ENCODE measurements around the gene PRTN3. TPM values are rescaled to one million over a fixed set of nuclear protein-coding genes. Genes with fewer than 3 reads are reported as not detected.
A peak's percentile ranks its signal among the peaks of the same experiment; 100 is the strongest.

PRTN3 gene
- total and polyA plus RNA-seq, 4 donors: not detected

DNA sequence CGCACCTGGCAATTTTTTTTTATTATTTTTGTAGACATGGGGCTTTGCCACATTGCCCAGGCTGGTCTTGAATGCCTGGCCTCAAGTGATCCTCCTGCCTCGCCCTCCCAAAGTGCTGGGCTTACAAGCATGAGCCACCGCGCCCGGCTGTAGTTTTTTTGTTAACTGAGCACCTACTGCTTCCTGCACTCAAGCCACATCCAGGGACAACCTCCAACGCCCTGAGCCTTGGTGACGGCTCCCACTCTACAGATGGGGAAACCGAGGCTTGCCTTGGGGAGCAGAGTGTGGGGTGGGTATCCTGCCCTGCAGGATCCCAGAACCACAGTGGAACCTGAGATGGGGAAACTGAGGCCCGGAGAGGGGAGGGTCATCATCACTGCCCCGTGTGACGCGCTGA lies 14.3 kb downstream of the PRTN3 start:
- Histone ChIP-seq H3K27ac (ENCODE audit: low read depth in 1 of 2, low read length in 2 of 2) (no peak overlapping the region), H3K4me3 (ENCODE audit: low read length in 2 of 2) (no peak overlapping the region), H3K27me3 (ENCODE audit: control insufficient read depth in 1 of 2, insufficient read depth in 2 of 2, low read length in 1 of 2) (no peaks in the 10 kb centered on the region), H3K4me1 (ENCODE audit: control insufficient read depth in 1 of 2, insufficient read depth in 2 of 2, low read length in 2 of 2) (no peaks in the 10 kb centered on the region), H3K36me3 (ENCODE audit: control insufficient read depth in 1 of 2, insufficient read depth in 2 of 2, low read length in 1 of 2) (no peaks in the 10 kb centered on the region), H3K9me3 (ENCODE audit: control insufficient read depth, low read length) (no peaks in the 10 kb centered on the region)
- WGBS, 2 donors: 83 to 87% methylated on average over 12 of the region's 12 CpGs
- DNase-seq (no peak), ATAC-seq (ENCODE audit: low FRiP score) (no peak)
- intact Hi-C loops (cut with DNase I): loop anchor here in 1 of 2 donors (5.0 kb wide), 1 partner anchor 122 kb away; no protein-coding TSS in a partner anchor

DNA sequence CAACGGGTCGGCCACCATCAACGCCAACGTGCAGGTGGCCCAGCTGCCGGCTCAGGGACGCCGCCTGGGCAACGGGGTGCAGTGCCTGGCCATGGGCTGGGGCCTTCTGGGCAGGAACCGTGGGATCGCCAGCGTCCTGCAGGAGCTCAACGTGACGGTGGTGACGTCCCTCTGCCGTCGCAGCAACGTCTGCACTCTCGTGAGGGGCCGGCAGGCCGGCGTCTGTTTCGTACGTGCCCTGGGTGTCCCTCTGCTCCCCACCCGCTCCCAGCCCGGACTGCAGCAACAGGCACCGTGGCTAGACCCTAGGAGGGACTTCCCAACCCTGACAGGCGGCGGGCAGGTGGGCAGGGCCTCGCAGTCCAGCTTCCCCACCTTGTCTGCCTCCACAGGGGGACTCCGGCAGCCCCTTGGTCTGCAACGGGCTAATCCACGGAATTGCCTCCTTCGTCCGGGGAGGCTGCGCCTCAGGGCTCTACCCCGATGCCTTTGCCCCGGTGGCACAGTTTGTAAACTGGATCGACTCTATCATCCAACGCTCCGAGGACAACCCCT lies 14.8 kb downstream of the PRTN3 start:
- WGBS, 2 donors: 70 to 72% methylated on average over 40 of the region's 40 CpGs
- Histone ChIP-seq H3K4me1 (ENCODE audit: control insufficient read depth in 1 of 2, insufficient read depth in 2 of 2, low read length in 2 of 2) (no peaks in the 10 kb centered on the region), H3K9me3 (ENCODE audit: control insufficient read depth, low read length) (no peaks in the 10 kb centered on the region), H3K27me3 (ENCODE audit: control insufficient read depth in 1 of 2, insufficient read depth in 2 of 2, low read length in 1 of 2) (peaks cover 0 to 2% of the 10 kb centered on the region in 2 donors), H3K36me3 (ENCODE audit: control insufficient read depth in 1 of 2, insufficient read depth in 2 of 2, low read length in 1 of 2) (no peaks in the 10 kb centered on the region), H3K4me3 (ENCODE audit: low read length in 2 of 2) (no peak overlapping the region), H3K27ac (ENCODE audit: low read depth in 1 of 2, low read length in 2 of 2) (no peak overlapping the region)
- DNase-seq (no peak), ATAC-seq (ENCODE audit: low FRiP score) (no peak)
- intact Hi-C loops (cut with DNase I): loop anchor here (2.0 to 5.0 kb wide), 2 partner anchors 122 to 127 kb away; no protein-coding TSS in a partner anchor

DNA sequence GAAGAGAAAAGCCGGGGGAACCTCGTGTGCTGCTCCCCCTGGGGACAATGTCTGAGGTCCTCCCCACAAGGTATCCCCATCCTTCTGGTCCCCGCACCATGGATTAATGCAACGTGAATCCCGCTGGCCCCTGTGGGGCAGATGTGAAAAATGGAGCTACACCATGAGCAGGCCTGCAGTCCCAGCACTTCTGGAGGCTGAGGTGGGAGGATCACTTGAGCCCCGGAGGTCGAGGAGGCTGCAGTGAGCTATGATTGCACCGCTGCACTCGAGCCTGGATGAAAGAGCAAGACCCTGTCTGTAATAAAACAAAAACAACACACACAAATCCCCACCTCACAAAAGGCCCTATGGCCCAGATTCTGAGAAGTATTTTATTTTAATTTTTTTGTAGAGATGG lies 17.5 kb downstream of the PRTN3 start:
- ATAC-seq (ENCODE audit: low FRiP score) (no peak), DNase-seq (no peak)
- 80 to 81% methylated on average over 9 of the region's 9 CpGs for WGBS, 2 donors
- intact Hi-C loops (cut with DNase I): loop anchor here in 1 of 2 donors (5.0 kb wide), 1 partner anchor 119 kb away; no protein-coding TSS in a partner anchor
- H3K4me3 ChIP-seq (ENCODE audit: low read length in 2 of 2): no peak overlapping the region
- H3K36me3 ChIP-seq (ENCODE audit: control insufficient read depth in 1 of 2, insufficient read depth in 2 of 2, low read length in 1 of 2): no peaks in the 10 kb centered on the region
- no peaks in the 10 kb centered on the region for H3K9me3 ChIP-seq (ENCODE audit: control insufficient read depth, low read length)
- H3K27me3 ChIP-seq (ENCODE audit: control insufficient read depth in 1 of 2, insufficient read depth in 2 of 2, low read length in 1 of 2): peaks cover 0 to 3% of the 10 kb centered on the region in 2 donors
- no peaks in the 10 kb centered on the region for H3K4me1 ChIP-seq (ENCODE audit: control insufficient read depth in 1 of 2, insufficient read depth in 2 of 2, low read length in 2 of 2)
- no peak overlapping the region for H3K27ac ChIP-seq (ENCODE audit: low read depth in 1 of 2, low read length in 2 of 2)

DNA sequence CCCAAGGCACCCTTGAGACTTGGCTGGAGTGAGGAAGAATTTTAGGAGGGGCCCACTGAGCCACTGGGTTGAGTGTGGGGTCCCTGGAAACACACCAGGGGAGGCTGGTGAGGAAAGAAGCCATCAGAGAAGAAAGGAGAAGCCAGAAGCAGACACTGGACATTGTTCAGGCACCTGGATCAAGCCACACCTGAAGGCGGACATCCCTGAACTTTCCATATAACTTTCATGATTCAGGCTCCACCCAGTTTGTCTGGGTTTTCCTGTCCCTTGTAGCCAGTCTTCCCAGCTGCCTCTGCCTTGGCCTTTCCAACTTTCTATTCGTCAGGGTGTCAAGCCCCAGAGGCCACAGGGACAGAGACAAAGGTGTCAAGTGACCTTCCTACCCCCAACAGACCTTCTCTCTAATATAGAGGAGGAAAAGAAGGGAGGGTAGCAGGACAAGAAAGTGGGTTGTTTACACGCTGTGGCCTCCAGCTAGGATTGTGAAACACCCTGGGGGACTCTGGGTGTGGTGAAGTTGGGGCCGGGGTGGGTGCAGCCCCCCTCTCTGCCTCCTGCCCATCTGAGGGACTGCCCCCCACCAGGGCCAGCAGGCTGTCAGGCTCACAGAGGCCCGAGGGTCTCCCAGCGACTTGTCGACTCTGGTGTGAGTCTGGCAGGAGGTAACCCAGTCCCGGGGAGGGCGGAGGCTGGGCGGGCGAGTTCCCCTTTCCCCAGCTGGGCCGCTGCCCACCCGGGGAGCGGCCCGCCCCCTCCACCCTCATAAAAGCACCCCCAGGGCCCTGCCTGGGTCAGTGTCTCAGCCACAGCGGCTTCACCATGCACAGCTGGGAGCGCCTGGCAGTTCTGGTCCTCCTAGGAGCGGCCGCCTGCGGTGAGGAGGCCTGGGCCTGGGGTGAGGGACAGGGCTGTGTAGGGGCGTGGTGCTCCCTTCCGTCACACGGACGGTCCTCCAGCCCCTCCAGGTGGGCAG lies 18.4 kb downstream of the PRTN3 start, which contains the start of gene CFD:
Gene CFD (plus strand): TSS at position 797 of the 976 bp plus-strand sequence. CDS start 26 bp downstream, at position 823.
- H3K9me3 ChIP-seq (ENCODE audit: control insufficient read depth, low read length): no peaks in the 10 kb centered on the region
- DNase-seq: peak in 1 of 2 donors; percentile 87
- H3K27me3 ChIP-seq (ENCODE audit: control insufficient read depth in 1 of 2, insufficient read depth in 2 of 2, low read length in 1 of 2): peaks cover 0 to 3% of the 10 kb centered on the region in 2 donors
- H3K4me1 ChIP-seq (ENCODE audit: control insufficient read depth in 1 of 2, insufficient read depth in 2 of 2, low read length in 2 of 2): no peaks in the 10 kb centered on the region
- ATAC-seq (ENCODE audit: low FRiP score): peak; percentile 68
- intact Hi-C loops (cut with DNase I): loop anchor here in 1 of 2 donors (5.0 kb wide), 1 partner anchor 118 kb away; no protein-coding TSS in a partner anchor
- H3K36me3 ChIP-seq (ENCODE audit: control insufficient read depth in 1 of 2, insufficient read depth in 2 of 2, low read length in 1 of 2): no peaks in the 10 kb centered on the region
- H3K27ac ChIP-seq (ENCODE audit: low read depth in 1 of 2, low read length in 2 of 2): no peak within 1 kb of the TSS
- WGBS, 2 donors: 57 to 65% methylated on average over 22 to 24 of the region's 24 CpGs
- H3K4me3 ChIP-seq (ENCODE audit: low read length in 2 of 2): no peak within 1 kb of the TSS

DNA sequence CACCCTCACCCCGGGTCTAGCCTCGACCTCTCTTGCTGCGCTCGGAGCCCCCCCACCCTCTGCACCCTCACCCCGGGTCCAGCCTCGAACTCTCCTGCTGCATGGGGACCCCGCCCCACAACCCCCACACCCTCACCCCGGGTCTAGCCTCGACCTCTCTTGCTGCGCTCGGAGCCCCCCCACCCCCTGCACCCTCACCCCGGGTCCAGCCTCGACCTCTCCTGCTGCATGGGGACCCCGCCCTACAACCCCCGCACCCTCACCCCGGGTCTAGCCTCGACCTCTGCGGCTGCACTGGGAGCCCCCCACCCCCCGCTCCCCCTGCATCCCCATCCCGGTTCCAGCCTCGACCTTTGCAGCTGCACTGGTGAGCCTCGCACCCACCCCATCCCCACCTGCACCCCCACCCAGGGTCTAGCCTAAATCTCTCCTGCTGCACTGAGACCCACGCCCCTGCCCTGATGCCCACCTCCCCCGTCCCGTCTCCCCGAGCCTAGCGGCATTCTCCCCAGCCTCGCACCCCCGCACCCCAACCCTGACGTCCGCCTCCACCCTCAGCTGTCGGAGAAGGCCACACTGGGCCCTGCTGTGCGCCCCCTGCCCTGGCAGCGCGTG lies 20.4 kb downstream of the PRTN3 start:
- no peaks in the 10 kb centered on the region for H3K36me3 ChIP-seq (ENCODE audit: control insufficient read depth in 1 of 2, insufficient read depth in 2 of 2, low read length in 1 of 2)
- no peak overlapping the region for H3K27ac ChIP-seq (ENCODE audit: low read depth in 1 of 2, low read length in 2 of 2)
- H3K9me3 ChIP-seq (ENCODE audit: control insufficient read depth, low read length): no peaks in the 10 kb centered on the region
- ATAC-seq (ENCODE audit: low FRiP score): no peak
- WGBS, 2 donors: 55 to 67% methylated on average over 27 to 34 of the region's 35 CpGs
- H3K4me1 ChIP-seq (ENCODE audit: control insufficient read depth in 1 of 2, insufficient read depth in 2 of 2, low read length in 2 of 2): no peaks in the 10 kb centered on the region
- H3K4me3 ChIP-seq (ENCODE audit: low read length in 2 of 2): no peak overlapping the region
- H3K27me3 ChIP-seq (ENCODE audit: control insufficient read depth in 1 of 2, insufficient read depth in 2 of 2, low read length in 1 of 2): peaks cover 0 to 3% of the 10 kb centered on the region in 2 donors
- intact Hi-C loops (cut with DNase I): loop anchor here (2.0 to 5.0 kb wide), 2 partner anchors 56 to 60 kb away; partner anchors contain the start of gene KISS1R (in 1 of the 2)
- no peak for DNase-seq

DNA sequence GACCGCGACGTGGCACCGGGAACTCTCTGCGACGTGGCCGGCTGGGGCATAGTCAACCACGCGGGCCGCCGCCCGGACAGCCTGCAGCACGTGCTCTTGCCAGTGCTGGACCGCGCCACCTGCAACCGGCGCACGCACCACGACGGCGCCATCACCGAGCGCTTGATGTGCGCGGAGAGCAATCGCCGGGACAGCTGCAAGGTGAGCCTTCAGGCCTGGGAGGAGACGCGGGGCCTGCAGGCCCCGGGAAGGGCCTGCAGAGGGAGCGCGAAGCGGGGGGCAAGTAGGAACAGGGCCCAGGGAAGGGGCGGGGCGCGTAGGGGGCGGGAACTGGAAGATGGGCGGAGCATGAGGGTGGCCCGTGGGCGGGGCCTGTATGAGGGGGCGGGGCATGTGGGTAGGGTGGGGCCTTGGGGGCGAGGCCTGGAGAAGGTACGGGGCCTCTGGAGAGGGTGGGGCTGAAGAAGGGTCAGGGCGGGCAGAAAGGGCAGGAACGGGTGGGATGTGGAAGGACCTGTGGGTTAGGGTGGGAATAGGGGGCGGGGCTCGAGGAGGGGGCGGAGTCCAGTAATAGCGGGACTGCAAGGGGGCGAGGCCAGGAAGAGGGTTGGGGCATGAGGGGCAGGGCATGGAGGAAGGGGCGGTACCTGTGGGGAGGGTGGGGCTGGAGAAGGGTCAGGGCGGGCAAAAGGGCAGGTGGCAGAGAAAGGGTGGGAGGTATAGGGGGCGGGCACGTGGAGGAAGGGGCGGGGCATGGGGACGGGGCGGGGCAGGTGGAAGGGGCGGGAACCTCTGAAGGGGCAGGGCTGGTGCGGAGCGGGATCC lies 21.2 kb downstream of the PRTN3 start:
- H3K9me3 ChIP-seq (ENCODE audit: control insufficient read depth, low read length): no peaks in the 10 kb centered on the region
- 16 to 22% methylated on average over 55 to 60 of the region's 60 CpGs for WGBS, 2 donors
- ATAC-seq (ENCODE audit: low FRiP score): no peak
- H3K4me3 ChIP-seq (ENCODE audit: low read length in 2 of 2): no peak overlapping the region
- H3K4me1 ChIP-seq (ENCODE audit: control insufficient read depth in 1 of 2, insufficient read depth in 2 of 2, low read length in 2 of 2): no peaks in the 10 kb centered on the region
- intact Hi-C loops (cut with DNase I): loop anchor here (2.0 to 5.0 kb wide), 2 partner anchors 55 to 59 kb away; partner anchors contain the start of gene KISS1R (in 1 of the 2)
- peak; percentile 72 to 79 for DNase-seq
- H3K36me3 ChIP-seq (ENCODE audit: control insufficient read depth in 1 of 2, insufficient read depth in 2 of 2, low read length in 1 of 2): no peaks in the 10 kb centered on the region
- H3K27ac ChIP-seq (ENCODE audit: low read depth in 1 of 2, low read length in 2 of 2): no peak overlapping the region
- peaks cover 0 to 3% of the 10 kb centered on the region in 2 donors for H3K27me3 ChIP-seq (ENCODE audit: control insufficient read depth in 1 of 2, insufficient read depth in 2 of 2, low read length in 1 of 2)

DNA sequence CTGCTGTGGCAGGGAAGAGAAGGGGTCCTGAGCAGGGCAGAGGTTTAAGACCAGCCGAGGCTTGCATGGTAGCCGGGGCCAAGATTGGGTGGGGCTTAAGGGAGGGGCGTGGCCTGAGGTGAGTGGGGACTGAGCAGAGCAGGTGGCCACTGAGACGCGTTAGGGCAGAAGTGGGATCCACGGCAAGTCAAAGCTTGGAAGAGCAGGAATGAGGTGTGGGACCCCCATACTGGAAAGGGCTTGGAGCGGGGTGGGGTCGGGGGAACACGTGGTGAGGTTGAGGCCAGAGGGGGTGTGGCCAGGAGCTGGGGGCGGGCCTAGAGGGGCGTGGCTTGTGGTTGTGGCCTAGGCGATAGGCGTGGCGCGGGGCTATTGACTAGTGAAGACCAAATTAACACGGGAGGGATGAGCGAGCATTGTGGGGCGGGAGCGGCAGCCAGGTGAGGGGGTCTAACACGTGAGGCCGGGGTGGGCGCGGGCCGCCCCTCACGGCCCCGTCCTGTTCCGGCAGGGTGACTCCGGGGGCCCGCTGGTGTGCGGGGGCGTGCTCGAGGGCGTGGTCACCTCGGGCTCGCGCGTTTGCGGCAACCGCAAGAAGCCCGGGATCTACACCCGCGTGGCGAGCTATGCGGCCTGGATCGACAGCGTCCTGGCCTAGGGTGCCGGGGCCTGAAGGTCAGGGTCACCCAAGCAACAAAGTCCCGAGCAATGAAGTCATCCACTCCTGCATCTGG lies 21.9 kb downstream of the PRTN3 start:
- H3K36me3 ChIP-seq (ENCODE audit: control insufficient read depth in 1 of 2, insufficient read depth in 2 of 2, low read length in 1 of 2): no peaks in the 10 kb centered on the region
- intact Hi-C loops (cut with DNase I): loop anchor here in 1 of 2 donors (5.0 kb wide), 1 partner anchor 55 kb away; the partner anchor contains the start of gene KISS1R
- no peak overlapping the region for H3K27ac ChIP-seq (ENCODE audit: low read depth in 1 of 2, low read length in 2 of 2)
- peak; percentile 26 for ATAC-seq (ENCODE audit: low FRiP score)
- peak; percentile 81 to 89 for DNase-seq
- WGBS, 2 donors: 18 to 21% methylated on average over 38 to 48 of the region's 48 CpGs
- no peak overlapping the region for H3K4me3 ChIP-seq (ENCODE audit: low read length in 2 of 2)
- H3K27me3 ChIP-seq (ENCODE audit: control insufficient read depth in 1 of 2, insufficient read depth in 2 of 2, low read length in 1 of 2): peaks cover 0 to 3% of the 10 kb centered on the region in 2 donors
- no peaks in the 10 kb centered on the region for H3K9me3 ChIP-seq (ENCODE audit: control insufficient read depth, low read length)
- no peaks in the 10 kb centered on the region for H3K4me1 ChIP-seq (ENCODE audit: control insufficient read depth in 1 of 2, insufficient read depth in 2 of 2, low read length in 2 of 2)
